Measurements from ENCODE around the gene KCNK7.

KCNK7 gene

GRCh38 chr11:65574811-65575567 is 20.6 kb downstream of the KCNK7 start:
- H3K9ac ChIP-seq (ENCODE audit: low read length), result peak overlapping the region; percentile 34
- peaks cover 49% of the 10 kb centered on the region for H3K4me1 ChIP-seq (ENCODE audit: insufficient read depth, low read length)
- peak overlapping the region; percentile 58 to 64 for H3K4me3 ChIP-seq (ENCODE audit: low read depth in 1 of 2, low read length in 2 of 2)
- peaks cover 19% of the 10 kb centered on the region for H3K36me3 ChIP-seq (ENCODE audit: insufficient read depth, low read length)
- H3K27ac ChIP-seq (ENCODE audit: low read depth, low read length), result peak overlapping the region; percentile 96
- H3K9me3 ChIP-seq (ENCODE audit: low read length), result no peaks in the 10 kb centered on the region
- H3K27me3 ChIP-seq (ENCODE audit: control insufficient read depth in 1 of 2, insufficient read depth in 2 of 2, low read length in 2 of 2), result no peaks in the 10 kb centered on the region

- no peaks in the 10 kb centered on the region for H3K27me3 ChIP-seq (ENCODE audit: control insufficient read depth in 1 of 2, insufficient read depth in 2 of 2, low read length in 2 of 2)
- H3K4me3 ChIP-seq (ENCODE audit: low read depth in 1 of 2, low read length in 2 of 2), result peak overlapping the region; percentile 64 to 66
- no peaks in the 10 kb centered on the region for H3K9me3 ChIP-seq (ENCODE audit: low read length)
- peak overlapping the region; percentile 34 for H3K9ac ChIP-seq (ENCODE audit: low read length)
- peak overlapping the region; percentile 96 for H3K27ac ChIP-seq (ENCODE audit: low read depth, low read length)
- H3K36me3 ChIP-seq (ENCODE audit: insufficient read depth, low read length), result peaks cover 12% of the 10 kb centered on the region
- H3K4me1 ChIP-seq (ENCODE audit: insufficient read depth, low read length), result peaks cover 52% of the 10 kb centered on the region
These were observed 21.3 kb downstream of the KCNK7 start for GRCh38 chr11:65574109-65574810.

- H3K4me1 ChIP-seq (ENCODE audit: insufficient read depth, low read length), result peaks cover 55% of the 10 kb centered on the region
- no peaks in the 10 kb centered on the region for H3K27me3 ChIP-seq (ENCODE audit: control insufficient read depth in 1 of 2, insufficient read depth in 2 of 2, low read length in 2 of 2)
- peak overlapping the region; percentile 87 for H3K27ac ChIP-seq (ENCODE audit: low read depth, low read length)
- peak overlapping the region; percentile 52 to 66 for H3K4me3 ChIP-seq (ENCODE audit: low read depth in 1 of 2, low read length in 2 of 2)
- peak overlapping the region; percentile 6 for H3K9ac ChIP-seq (ENCODE audit: low read length)
- no peaks in the 10 kb centered on the region for H3K9me3 ChIP-seq (ENCODE audit: low read length)
- peaks cover 6% of the 10 kb centered on the region for H3K36me3 ChIP-seq (ENCODE audit: insufficient read depth, low read length)
These were observed 22.1 kb downstream of the KCNK7 start for GRCh38 chr11:65573391-65574079.

GRCh38 chr11:65572356-65573051 is 23.1 kb downstream of the KCNK7 start, which contains the start of gene FAM89B:
Gene FAM89B, plus strand, starts transcription at chr11:65572538. Its CDS starts 132 bp downstream, at chr11:65572670.
- Histone ChIP-seq H3K4me1 (ENCODE audit: insufficient read depth, low read length) (peaks cover 55% of the 10 kb centered on the region), H3K9ac (ENCODE audit: low read length) (peak within 1 kb of the TSS; percentile 6), H3K9me3 (ENCODE audit: low read length) (no peaks in the 10 kb centered on the region), H3K27me3 (ENCODE audit: control insufficient read depth in 1 of 2, insufficient read depth in 2 of 2, low read length in 2 of 2) (no peaks in the 10 kb centered on the region), H3K27ac (ENCODE audit: low read depth, low read length) (peak within 1 kb of the TSS; percentile 95), H3K36me3 (ENCODE audit: insufficient read depth, low read length) (peaks cover 5% of the 10 kb centered on the region), H3K4me3 (ENCODE audit: low read depth in 1 of 2, low read length in 2 of 2) (peak within 1 kb of the TSS; percentile 66 to 88)

- Histone ChIP-seq H3K4me1 (ENCODE audit: insufficient read depth, low read length) (peaks cover 54% of the 10 kb centered on the region), H3K9ac (ENCODE audit: low read length) (peak overlapping the region; percentile 5)
These were observed 23.7 kb downstream of the KCNK7 start for GRCh38 chr11:65571940-65572339.

GRCh38 chr11:65571420-65571819 is 24.2 kb downstream of the KCNK7 start:
- Histone ChIP-seq H3K9ac (ENCODE audit: low read length) (peak overlapping the region; percentile 5), H3K4me3 (ENCODE audit: low read depth in 1 of 2, low read length in 2 of 2) (peak overlapping the region in 1 of 2 donors; percentile 88), H3K4me1 (ENCODE audit: insufficient read depth, low read length) (peaks cover 57% of the 10 kb centered on the region), H3K27ac (ENCODE audit: low read depth, low read length) (peak overlapping the region; percentile 95), H3K27me3 (ENCODE audit: control insufficient read depth in 1 of 2, insufficient read depth in 2 of 2, low read length in 2 of 2) (no peaks in the 10 kb centered on the region), H3K36me3 (ENCODE audit: insufficient read depth, low read length) (peaks cover 5% of the 10 kb centered on the region), H3K9me3 (ENCODE audit: low read length) (no peaks in the 10 kb centered on the region)

More at GRCh38 chr11:65571940-65572339, 23.7 kb downstream of the KCNK7 start:
- Histone ChIP-seq H3K27me3 (ENCODE audit: control insufficient read depth in 1 of 2, insufficient read depth in 2 of 2, low read length in 2 of 2) (no peaks in the 10 kb centered on the region), H3K4me3 (ENCODE audit: low read depth in 1 of 2, low read length in 2 of 2) (peak overlapping the region; percentile 18 to 88), H3K27ac (ENCODE audit: low read depth, low read length) (peak overlapping the region; percentile 95), H3K9me3 (ENCODE audit: low read length) (no peaks in the 10 kb centered on the region), H3K36me3 (ENCODE audit: insufficient read depth, low read length) (peaks cover 5% of the 10 kb centered on the region)

GRCh38 chr11:65569973-65570918 is 25.4 kb downstream of the KCNK7 start, which contains the start of gene ZNRD2:
Gene ZNRD2, plus strand, starts transcription at chr11:65570477. Its CDS starts 15 bp downstream, at chr11:65570492.
- Histone ChIP-seq H3K36me3 (ENCODE audit: insufficient read depth, low read length) (peaks cover 5% of the 10 kb centered on the region), H3K27me3 (ENCODE audit: control insufficient read depth in 1 of 2, insufficient read depth in 2 of 2, low read length in 2 of 2) (no peaks in the 10 kb centered on the region), H3K9me3 (ENCODE audit: low read length) (no peaks in the 10 kb centered on the region), H3K4me1 (ENCODE audit: insufficient read depth, low read length) (peaks cover 54% of the 10 kb centered on the region), H3K9ac (ENCODE audit: low read length) (peak within 1 kb of the TSS; percentile 91), H3K4me3 (ENCODE audit: low read depth in 1 of 2, low read length in 2 of 2) (peak within 1 kb of the TSS; percentile 77 to 88), H3K27ac (ENCODE audit: low read depth, low read length) (peak within 1 kb of the TSS; percentile 95)

GRCh38 chr11:65569164-65569972 is 26.2 kb downstream of the KCNK7 start:
- Histone ChIP-seq H3K9me3 (ENCODE audit: low read length) (no peaks in the 10 kb centered on the region), H3K4me3 (ENCODE audit: low read depth in 1 of 2, low read length in 2 of 2) (peak overlapping the region; percentile 43 to 88), H3K27ac (ENCODE audit: low read depth, low read length) (peak overlapping the region; percentile 95), H3K4me1 (ENCODE audit: insufficient read depth, low read length) (peaks cover 48% of the 10 kb centered on the region), H3K9ac (ENCODE audit: low read length) (peak overlapping the region; percentile 91), H3K27me3 (ENCODE audit: control insufficient read depth in 1 of 2, insufficient read depth in 2 of 2, low read length in 2 of 2) (no peaks in the 10 kb centered on the region), H3K36me3 (ENCODE audit: insufficient read depth, low read length) (peaks cover 5% of the 10 kb centered on the region)

GRCh38 chr11:65565624-65566453 is 29.8 kb downstream of the KCNK7 start:
- H3K27ac ChIP-seq (ENCODE audit: low read depth, low read length), result no peak overlapping the region
- H3K4me3 ChIP-seq (ENCODE audit: low read depth in 1 of 2, low read length in 2 of 2), result no peak overlapping the region
- H3K4me1 ChIP-seq (ENCODE audit: insufficient read depth, low read length), result peaks cover 31% of the 10 kb centered on the region
- no peak overlapping the region for H3K9ac ChIP-seq (ENCODE audit: low read length)
- H3K9me3 ChIP-seq (ENCODE audit: low read length), result no peaks in the 10 kb centered on the region
- peaks cover 5% of the 10 kb centered on the region for H3K36me3 ChIP-seq (ENCODE audit: insufficient read depth, low read length)
- no peaks in the 10 kb centered on the region for H3K27me3 ChIP-seq (ENCODE audit: control insufficient read depth in 1 of 2, insufficient read depth in 2 of 2, low read length in 2 of 2)
